Thoracic aorta (tissue), 2 donors: ENCODE results near the gene PCTP. TPM values are rescaled to one million over a fixed set of nuclear protein-coding genes. Genes with fewer than 3 reads are reported as not detected.

Experiments used
- ATAC-seq: fragments of 150-250 bp; one replicate; pipeline ENCODE4 v1.8.0; 2017; ENCODE audit warnings: low read depth; ENCODE audit not compliant: insufficient number of reproducible peaks, low FRiP score
- DNase-seq: peaks from one replicate; pipeline ENCODE4 v3.0.0-alpha.2; 2020; ENCODE audit warnings: low spot score
- H3K27ac ChIP-seq, 2 donors: fragments of 200-600 bp; sonication (generic); 1 replicate in 1 of 2; 2 replicates in 1 of 2; pipeline ENCODE4 v1.5.1; 2016; ENCODE audit warnings: mild to moderate bottlenecking in 2 of 2, moderate library complexity in 2 of 2
- H3K27me3 ChIP-seq: fragments of 200-600 bp; sonication (generic); replicated peaks from 2 replicates; pipeline ENCODE4 v1.6.0; 2016; ENCODE audit warnings: mild to moderate bottlenecking; ENCODE audit not compliant: insufficient read depth
- H3K36me3 ChIP-seq: fragments of 200-600 bp; sonication (generic); one replicate; pipeline ENCODE4 v1.5.1; 2016
- H3K4me1 ChIP-seq, 2 donors: fragments of 200-600 bp; sonication (generic); 1 replicate in 1 of 2; 2 replicates in 1 of 2; pipeline versions ENCODE4 v1.5.1 to v1.6.0; 2016; ENCODE audit warnings: low read depth in 2 of 2, mild to moderate bottlenecking in 1 of 2; ENCODE audit not compliant: control insufficient read depth in 1 of 2
- H3K4me3 ChIP-seq: fragments of 200-600 bp; sonication (generic); 2 replicates; pipeline ENCODE4 v1.5.1; 2016; ENCODE audit warnings: mild to moderate bottlenecking
- H3K9me3 ChIP-seq: fragments of 200-600 bp; sonication (generic); 2 replicates; pipeline ENCODE4 v1.5.1; 2016
- CTCF ChIP-seq: fragments of 200-600 bp; sonication (generic); IDR thresholded peaks from one replicate; pipeline ENCODE4 v1.5.1; 2019; ENCODE audit warnings: antibody characterized with exemption
- total RNA-seq, 2 donors: library from RNA; depleted of rRNA; stranded (reverse); fragments of >200 nt; gene quantifications; one replicate each; pipeline versions ENCODE4 v1.1.0 to v1.2.3, GENCODE V29; 2016

Gene PCTP
- total RNA-seq, 2 donors from 2014 or later = 11.9 to 13.3 TPM

- H3K27ac ChIP-seq = no peak overlapping the region
- no peak for ATAC-seq
- no peaks in the 10 kb centered on the region for H3K27me3 ChIP-seq
- no peaks in the 10 kb centered on the region for H3K4me1 ChIP-seq
- H3K9me3 ChIP-seq = no peaks in the 10 kb centered on the region
- H3K4me3 ChIP-seq = no peak overlapping the region
- DNase-seq = no peak
- H3K36me3 ChIP-seq = peaks cover 17% of the 10 kb centered on the region
- TF ChIP-seq CTCF = no peak
These were observed 26.7 kb downstream of the PCTP start for GRCh38 chr17:55777471-55777971.

GRCh38 chr17:55778389-55779118 is 27.7 kb downstream of the PCTP start:
- Histone ChIP-seq H3K4me3 (no peak overlapping the region), H3K9me3 (no peaks in the 10 kb centered on the region), H3K27ac (no peak overlapping the region), H3K4me1 (no peaks in the 10 kb centered on the region), H3K36me3 (peaks cover 12% of the 10 kb centered on the region), H3K27me3 (no peaks in the 10 kb centered on the region)
- DNase-seq (no peak), ATAC-seq (no peak)
- TF ChIP-seq CTCF = no peak

DNA sequence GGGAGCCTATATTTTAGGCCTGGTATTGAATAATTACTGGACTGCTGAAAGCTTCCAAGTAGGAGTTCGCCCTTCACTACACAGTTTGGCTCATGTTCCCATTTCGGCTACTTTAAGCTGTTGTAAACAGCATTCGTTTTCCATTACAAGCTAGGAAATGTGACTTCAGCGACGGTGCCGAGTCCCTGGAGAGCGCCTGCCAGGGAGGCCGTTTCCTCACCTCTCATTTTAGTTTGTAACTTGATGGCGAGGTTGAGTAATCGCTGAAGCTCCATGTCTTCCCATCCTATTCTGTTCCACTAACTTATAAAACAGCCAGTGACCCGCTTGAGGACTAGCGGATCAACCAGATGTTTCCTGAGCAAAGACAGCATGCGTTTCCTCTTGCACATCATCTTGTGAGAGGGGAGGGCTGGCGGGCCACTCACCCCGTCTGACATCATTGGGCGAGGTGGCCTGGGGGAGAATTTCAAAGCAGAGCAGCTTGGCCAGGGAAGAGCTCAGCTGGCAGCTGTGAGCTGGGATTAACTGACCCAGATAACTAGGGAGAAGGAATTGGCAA is 32.9 kb downstream of the PCTP start:
- ATAC-seq (no peak), DNase-seq (no peak)
- H3K4me1 ChIP-seq = no peaks in the 10 kb centered on the region
- no peak overlapping the region for H3K4me3 ChIP-seq
- TF ChIP-seq CTCF = no peak
- no peaks in the 10 kb centered on the region for H3K27me3 ChIP-seq
- no peak overlapping the region for H3K27ac ChIP-seq
- no peaks in the 10 kb centered on the region for H3K36me3 ChIP-seq
- H3K9me3 ChIP-seq = no peaks in the 10 kb centered on the region

DNA sequence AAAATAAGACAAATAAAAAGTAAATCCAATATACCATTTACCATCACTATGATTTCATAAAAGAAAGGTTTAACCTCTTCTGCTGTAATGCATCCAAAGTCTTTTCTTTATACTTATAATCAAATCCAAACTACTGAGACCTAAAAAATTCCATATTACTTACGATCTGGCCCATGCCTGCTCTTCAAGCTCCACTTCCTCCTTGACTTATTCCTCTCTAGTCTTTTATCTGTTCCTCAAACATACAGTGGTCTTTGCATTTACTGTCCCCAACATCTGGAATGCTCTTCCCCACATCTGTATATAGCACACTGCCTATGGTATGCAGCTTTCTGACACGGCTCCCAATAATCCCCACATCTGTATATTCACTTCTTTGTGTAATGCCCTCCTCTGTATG is 33.8 kb downstream of the PCTP start:
- H3K27me3 ChIP-seq = no peaks in the 10 kb centered on the region
- DNase-seq (no peak), ATAC-seq (no peak)
- TF ChIP-seq CTCF = no peak
- H3K9me3 ChIP-seq = no peaks in the 10 kb centered on the region
- H3K36me3 ChIP-seq = no peaks in the 10 kb centered on the region
- H3K4me1 ChIP-seq = no peaks in the 10 kb centered on the region
- no peak overlapping the region for H3K4me3 ChIP-seq
- no peak overlapping the region for H3K27ac ChIP-seq

- Histone ChIP-seq H3K9me3 (no peaks in the 10 kb centered on the region), H3K4me1 (no peaks in the 10 kb centered on the region), H3K27ac (no peak overlapping the region), H3K4me3 (no peak overlapping the region), H3K27me3 (no peaks in the 10 kb centered on the region), H3K36me3 (no peaks in the 10 kb centered on the region)
- DNase-seq (no peak), ATAC-seq (no peak)
- TF ChIP-seq CTCF = no peak
These were observed 34.3 kb downstream of the PCTP start for GRCh38 chr17:55785181-55785580.
